ENCODE measurements around the gene SCMH1. TPM values are rescaled to one million over a fixed set of nuclear protein-coding genes. Genes with fewer than 3 reads are reported as not detected.

SCMH1 gene
- polyA plus RNA-seq, 1 donor from 2014 or later, result 23.0 TPM

- H3F3A ChIP-seq (ENCODE audit: insufficient read depth, low read length, poor library complexity, severe bottlenecking), result peaks cover 5% of the 10 kb centered on the region
- H3K9me2 ChIP-seq (ENCODE audit: insufficient read depth, low read length), result no peaks in the 10 kb centered on the region
- H3K36me3 ChIP-seq (ENCODE audit: insufficient read depth, low read length), result no peaks in the 10 kb centered on the region
- H3K79me2 ChIP-seq (replicated peaks; ENCODE audit: insufficient read depth, low read length), result peaks cover 28% of the 10 kb centered on the region
- H3K27me3 ChIP-seq (ENCODE audit: insufficient read depth, low read depth, low read length), result no peaks in the 10 kb centered on the region
- no peak overlapping the region for H3K4me3 ChIP-seq (ENCODE audit: low read length)
- H3K4me2 ChIP-seq (ENCODE audit: low read length), result no peak overlapping the region
- H3K9ac ChIP-seq (ENCODE audit: low read length), result no peak overlapping the region
- no peak overlapping the region for H2AFZ ChIP-seq (ENCODE audit: low read depth, low read length)
- no peak for TF ChIP-seq MXI1 (conservative IDR thresholded peaks at IDR 0.05; ENCODE audit: poor library complexity, severe bottlenecking)
- TF ChIP-seq POLR2AphosphoS5 (IDR thresholded peaks at IDR 0.05), result no peak
- no peak for TF ChIP-seq SMC3 (conservative IDR thresholded peaks at IDR 0.05; ENCODE audit: poor library complexity)
- TF ChIP-seq RAD21 (conservative IDR thresholded peaks at IDR 0.05), result no peak
- TF ChIP-seq EZH2 (IDR thresholded peaks at IDR 0.05; ENCODE audit: borderline replicate concordance, insufficient read depth, low read length, poor library complexity, severe bottlenecking), result no peak
- no peak for TF ChIP-seq CTCF (IDR thresholded peaks at IDR 0.05; ENCODE audit: poor library complexity, severe bottlenecking)
- TF ChIP-seq EP300 (conservative IDR thresholded peaks at IDR 0.05; ENCODE audit: poor library complexity, severe bottlenecking), result no peak
- no peak for TF ChIP-seq TAF1 (IDR thresholded peaks at IDR 0.05; ENCODE audit: low read depth)
- no peak for TF ChIP-seq REST (IDR thresholded peaks at IDR 0.05; ENCODE audit: borderline replicate concordance)
- H3K27ac ChIP-seq (ENCODE audit: low read length), result no peak overlapping the region
- H3K9me3 ChIP-seq (ENCODE audit: low read length), result no peaks in the 10 kb centered on the region
- H4K20me1 ChIP-seq (ENCODE audit: insufficient read depth), result no peaks in the 10 kb centered on the region
Measured at GRCh38 chr1:41236781-41237180, 5.3 kb downstream of the SCMH1 start.

- Histone ChIP-seq H3K9ac (ENCODE audit: low read length) (no peak overlapping the region), H3K27me3 (ENCODE audit: insufficient read depth, low read depth, low read length) (no peaks in the 10 kb centered on the region), H4K20me1 (ENCODE audit: insufficient read depth) (no peaks in the 10 kb centered on the region), H3K4me3 (ENCODE audit: low read length) (no peak overlapping the region), H3K9me2 (ENCODE audit: insufficient read depth, low read length) (no peaks in the 10 kb centered on the region), H3F3A (ENCODE audit: insufficient read depth, low read length, poor library complexity, severe bottlenecking) (peaks cover 5% of the 10 kb centered on the region), H3K36me3 (ENCODE audit: insufficient read depth, low read length) (no peaks in the 10 kb centered on the region), H3K4me2 (ENCODE audit: low read length) (no peak overlapping the region), H3K27ac (ENCODE audit: low read length) (no peak overlapping the region), H2AFZ (ENCODE audit: low read depth, low read length) (no peak overlapping the region), H3K9me3 (ENCODE audit: low read length) (no peaks in the 10 kb centered on the region), H3K79me2 (replicated peaks; ENCODE audit: insufficient read depth, low read length) (peaks cover 28% of the 10 kb centered on the region)
- TF ChIP-seq TAF1 (IDR thresholded peaks at IDR 0.05; ENCODE audit: low read depth) (no peak), RAD21 (conservative IDR thresholded peaks at IDR 0.05) (no peak), POLR2AphosphoS5 (IDR thresholded peaks at IDR 0.05) (no peak), MXI1 (conservative IDR thresholded peaks at IDR 0.05; ENCODE audit: poor library complexity, severe bottlenecking) (no peak), EZH2 (IDR thresholded peaks at IDR 0.05; ENCODE audit: borderline replicate concordance, insufficient read depth, low read length, poor library complexity, severe bottlenecking) (no peak), CTCF (IDR thresholded peaks at IDR 0.05; ENCODE audit: poor library complexity, severe bottlenecking) (no peak), EP300 (conservative IDR thresholded peaks at IDR 0.05; ENCODE audit: poor library complexity, severe bottlenecking) (no peak)
Measured at GRCh38 chr1:41235893-41236292, 6.2 kb downstream of the SCMH1 start.

All from neural cell (in vitro differentiated cells).